Tibial nerve (tissue), 4 donors: ENCODE results near the gene GOLT1A. TPM values are rescaled to one million over a fixed set of nuclear protein-coding genes. Genes with fewer than 3 reads are reported as not detected.
A peak's percentile ranks its signal among the peaks of the same experiment; 100 is the strongest.

Source experiments
- DNase-seq, 2 donors: peaks; one replicate each; pipeline ENCODE4 v3.0.0-alpha.2; 2019; ENCODE audit warnings: low spot score in 2 of 2
- H3K27ac ChIP-seq, 4 donors: fragments of 200-600 bp; sonication (generic) in 3 of 4; one replicate each; pipeline ENCODE4 v1.5.1; 2017 to 2019; ENCODE audit warnings: mild to moderate bottlenecking in 1 of 4
- H3K27me3 ChIP-seq, 2 donors: fragments of 200-600 bp; sonication (generic) in 1 of 2; one replicate each; pipeline versions ENCODE4 v1.5.1 to v1.6.0; 2017 to 2019
- H3K36me3 ChIP-seq, 3 donors: fragments of 200-600 bp; sonication (generic); one replicate each; pipeline ENCODE4 v1.5.1; 2018 to 2019
- H3K4me1 ChIP-seq, 4 donors: fragments of 200-600 bp; sonication (generic) in 3 of 4; one replicate each; pipeline ENCODE4 v1.5.1; 2017 to 2019
- H3K4me3 ChIP-seq, 4 donors: fragments of 200-600 bp; sonication (generic) in 3 of 4; one replicate each; pipeline ENCODE4 v1.5.1; 2017 to 2019; ENCODE audit warnings: mild to moderate bottlenecking in 1 of 4, moderate library complexity in 1 of 4
- H3K9me3 ChIP-seq, 4 donors: fragments of 200-600 bp; sonication (generic) in 3 of 4; one replicate each; pipeline ENCODE4 v1.5.1; 2017 to 2019
- CTCF ChIP-seq, 5 experiments: fragments of 200-600 bp in 3 of 5; fragments of 450-650 bp in 2 of 5; sonication (generic) in 3 of 5; IDR thresholded peaks; one replicate each; pipeline ENCODE4 v1.5.1; 2016 to 2019; ENCODE audit warnings: antibody characterized with exemption in 5 of 5, mild to moderate bottlenecking in 3 of 5, moderate library complexity in 2 of 5
- EP300 ChIP-seq, 2 donors: sonication (generic); formaldehyde crosslinking; IDR thresholded peaks; one replicate each; pipeline ENCODE4 v1.6.1; 2017; ENCODE audit warnings: antibody characterized with exemption in 2 of 2, mild to moderate bottlenecking in 1 of 2
- POLR2A ChIP-seq, 2 donors: fragments of 450-650 bp; IDR thresholded peaks; one replicate each; pipeline ENCODE4 v1.6.1; 2017; ENCODE audit warnings: antibody characterized with exemption in 2 of 2, mild to moderate bottlenecking in 2 of 2, moderate library complexity in 2 of 2
- WGBS, 2 donors: methylation state at CpG; one replicate each; pipeline ENCODE4 v1.1.5; 2018; 5-methylcytosine and 5-hydroxymethylcytosine counted together
- total RNA-seq, 4 donors: library from RNA; depleted of rRNA; stranded (reverse); fragments of >200 nt; gene quantifications; one replicate each; pipeline ENCODE4 v1.1.0, GENCODE V29; 2016

GOLT1A gene
- total RNA-seq, 4 donors from 2014 or later: not detected

- Histone ChIP-seq H3K27me3 (no peaks in the 10 kb centered on the region), H3K4me3 (no peak overlapping the region), H3K9me3 (no peaks in the 10 kb centered on the region), H3K36me3 (peaks cover 0 to 8% (median 0%) of the 10 kb centered on the region in 3 donors), H3K4me1 (peaks cover 0 to 37% (median 8%) of the 10 kb centered on the region in 4 donors), H3K27ac (no peak overlapping the region)
- TF ChIP-seq POLR2A (IDR thresholded peaks at IDR 0.05) (no peak), EP300 (IDR thresholded peaks at IDR 0.05) (no peak), CTCF (IDR thresholded peaks at IDR 0.05) (no peak)
- DNase-seq: no peak
- WGBS, 2 donors: 92 to 93% methylated on average over 5 to 12 of the region's 12 CpGs
Measured at GRCh38 chr1:204261266-204261665, 47.5 kb upstream of the GOLT1A start.

- no peaks in the 10 kb centered on the region for H3K9me3 ChIP-seq
- peaks cover 0 to 8% (median 0%) of the 10 kb centered on the region in 3 donors for H3K36me3 ChIP-seq
- peaks cover 0 to 37% (median 9%) of the 10 kb centered on the region in 4 donors for H3K4me1 ChIP-seq
- no peak for DNase-seq
- WGBS, 2 donors: 81 to 83% methylated on average over 14 of the region's 14 CpGs
- H3K4me3 ChIP-seq: no peak overlapping the region
- H3K27me3 ChIP-seq: no peaks in the 10 kb centered on the region
- H3K27ac ChIP-seq: no peak overlapping the region
- TF ChIP-seq CTCF (IDR thresholded peaks at IDR 0.05) (no peak), EP300 (IDR thresholded peaks at IDR 0.05) (no peak), POLR2A (IDR thresholded peaks at IDR 0.05) (no peak)
Measured at GRCh38 chr1:204260601-204261197, 46.9 kb upstream of the GOLT1A start.

GRCh38 chr1:204259782-204260181 is 46.0 kb upstream of the GOLT1A start:
- no peak overlapping the region for H3K27ac ChIP-seq
- H3K4me3 ChIP-seq: no peak overlapping the region
- no peaks in the 10 kb centered on the region for H3K9me3 ChIP-seq
- no peaks in the 10 kb centered on the region for H3K27me3 ChIP-seq
- H3K4me1 ChIP-seq: peaks cover 0 to 41% (median 11%) of the 10 kb centered on the region in 4 donors
- TF ChIP-seq POLR2A (IDR thresholded peaks at IDR 0.05) (no peak), CTCF (IDR thresholded peaks at IDR 0.05) (no peak), EP300 (IDR thresholded peaks at IDR 0.05) (no peak)
- DNase-seq: no peak
- 93 to 95% methylated on average over 5 of the region's 5 CpGs for WGBS, 2 donors
- peaks cover 0 to 8% (median 0%) of the 10 kb centered on the region in 3 donors for H3K36me3 ChIP-seq

- TF ChIP-seq POLR2A (IDR thresholded peaks at IDR 0.05): no peak
- no peak for TF ChIP-seq EP300 (IDR thresholded peaks at IDR 0.05)
- no peak for TF ChIP-seq CTCF (IDR thresholded peaks at IDR 0.05)
- DNase-seq: no peak
- Histone ChIP-seq H3K4me1 (peaks cover 0 to 36% (median 11%) of the 10 kb centered on the region in 4 donors), H3K4me3 (no peak overlapping the region), H3K36me3 (peaks cover 0 to 8% (median 0%) of the 10 kb centered on the region in 3 donors), H3K9me3 (no peaks in the 10 kb centered on the region), H3K27me3 (no peaks in the 10 kb centered on the region), H3K27ac (no peak overlapping the region)
- WGBS, 2 donors: 75 to 83% methylated on average over 11 to 18 of the region's 18 CpGs
Measured at GRCh38 chr1:204259196-204259595, 45.4 kb upstream of the GOLT1A start.

GRCh38 chr1:204258213-204259115 is 44.7 kb upstream of the GOLT1A start:
- H3K27ac ChIP-seq: no peak overlapping the region
- no peaks in the 10 kb centered on the region for H3K9me3 ChIP-seq
- TF ChIP-seq CTCF (IDR thresholded peaks at IDR 0.05) (peak; percentile 24 to 59 (median 46)), POLR2A (IDR thresholded peaks at IDR 0.05) (no peak)
- no peak for DNase-seq
- H3K4me1 ChIP-seq: peaks cover 0 to 29% (median 5%) of the 10 kb centered on the region in 4 donors
- peaks cover 0 to 8% (median 0%) of the 10 kb centered on the region in 3 donors for H3K36me3 ChIP-seq
- no peaks in the 10 kb centered on the region for H3K27me3 ChIP-seq
- H3K4me3 ChIP-seq: no peak overlapping the region
- 68% methylated on average over 5 to 7 of the region's 7 CpGs for WGBS, 2 donors
